A549 (cell line): ENCODE data around the gene HMG20A. TPM values are rescaled to one million over a fixed set of nuclear protein-coding genes. Genes with fewer than 3 reads are reported as not detected.

Experiments used
- ATAC-seq, 2 experiments: fragments of 200-7000 bp in 1 of 2; fragments of >200 bp in 1 of 2; cut with Nextera tagmentation in 1 of 2; cut with Tn5 transposase in 1 of 2; 3 replicates each; pipeline versions ENCODE4 v1.8.0 to v1.9.1; 2018 to 2020; ENCODE audit warnings: mild to moderate bottlenecking in 1 of 2, moderate library complexity in 1 of 2
- CTCF ChIA-PET: fragments of 300-600 bp; sonication (Branson Sonifier 250); formaldehyde crosslinking; extraction: SDS; loops from one replicate; lab custom pipeline; 2021; ENCODE audit warnings: antibody characterized with exemption, inconsistent platforms; lab: Yijun Ruan, JAX
- POLR2A ChIA-PET: fragments of 350-600 bp; formaldehyde crosslinking; extraction: SDS; loops from one replicate; lab custom pipeline; 2021; ENCODE audit warnings: antibody characterized with exemption, inconsistent platforms; lab: Yijun Ruan, JAX
- DNase-seq, 2 experiments: peaks; one replicate each; pipeline versions ENCODE4 v3.0.0 to v3.0.0-alpha.2; 2011 to 2016; ENCODE audit warnings: low read depth in 1 of 2, low spot score in 1 of 2
- FAIRE-seq: peaks from 2 replicates; lab custom pipeline; 2011; peaks lifted over from hg19 to GRCh38; lab: Jason Lieb, UNC
- H3K27ac ChIP-seq, 2 experiments: fragments of >200 bp; sonication (Bioruptor Twin); formaldehyde crosslinking; 3 replicates each; pipeline ENCODE4 v1.5.1; 2016 to 2017
- H3K4me1 ChIP-seq: fragments of >200 bp; sonication (Bioruptor Twin); formaldehyde crosslinking; 3 replicates; pipeline ENCODE4 v1.6.1; 2016
- H3K4me2 ChIP-seq: fragments of >200 bp; sonication (Bioruptor Twin); formaldehyde crosslinking; 3 replicates; pipeline ENCODE4 v1.6.1; 2016
- H3K4me3 ChIP-seq: fragments of >200 bp; sonication (Bioruptor Twin); formaldehyde crosslinking; 3 replicates; pipeline ENCODE4 v1.5.1; 2016
- H3K9me3 ChIP-seq: fragments of >200 bp; sonication (Bioruptor Twin); formaldehyde crosslinking; 3 replicates; pipeline ENCODE4 v1.6.1; 2016
- BCL3 ChIP-seq: fragments of >200 bp; sonication (Bioruptor Twin); formaldehyde crosslinking; IDR thresholded peaks from 3 replicates; pipeline ENCODE4 v1.6.1; 2016
- CHD2 ChIP-seq: fragments of 150-350 bp; IDR thresholded peaks from 2 replicates; pipeline ENCODE4 v1.6.1; 2014; ENCODE audit warnings: low read length; ENCODE audit not compliant: partially characterized antibody
- CHD4 ChIP-seq: fragments of 200-600 bp; sonication (generic); IDR thresholded peaks from 2 replicates; pipeline ENCODE4 v1.6.1; 2016; ENCODE audit warnings: antibody characterized with exemption, mild to moderate bottlenecking, borderline replicate concordance
- EP300 ChIP-seq, 2 experiments: fragments of >200 bp; sonication (Bioruptor Twin); formaldehyde crosslinking; IDR thresholded peaks; 2 replicates in 1 of 2; 3 replicates in 1 of 2; pipeline ENCODE4 v1.6.1; 2016 to 2017
- ESRRA ChIP-seq: fragments of 150-350 bp; IDR thresholded peaks from 2 replicates; pipeline ENCODE4 v1.6.1; 2014; ENCODE audit warnings: mild to moderate bottlenecking, low read length, borderline replicate concordance
- HEYL ChIP-seq: fragments of 250-450 bp; sonication (Bioruptor Pico); IDR thresholded peaks from 2 replicates; pipeline ENCODE4 v1.8.0; 2021; ENCODE audit warnings: mild to moderate bottlenecking, moderate library complexity
- HMGXB4 ChIP-seq: fragments of 250-450 bp; sonication (Bioruptor Pico); IDR thresholded peaks from 2 replicates; pipeline ENCODE4 v1.5.0; 2021; ENCODE audit warnings: mild to moderate bottlenecking, moderate library complexity, borderline replicate concordance
- HOXA7 ChIP-seq: fragments of 250-450 bp; sonication (Bioruptor Pico); IDR thresholded peaks from 2 replicates; pipeline ENCODE4 v1.5.0; 2020; ENCODE audit warnings: mild to moderate bottlenecking, moderate library complexity
- HOXB13 ChIP-seq: fragments of 250-450 bp; sonication (Bioruptor Pico); IDR thresholded peaks from 2 replicates; pipeline ENCODE4 v1.5.0; 2020; ENCODE audit warnings: low read depth, mild to moderate bottlenecking, moderate library complexity
- JUNB ChIP-seq: fragments of >200 bp; sonication (Bioruptor Twin); formaldehyde crosslinking; IDR thresholded peaks from 2 replicates; pipeline ENCODE4 v1.6.1; 2016
- MAX ChIP-seq: IDR thresholded peaks from 2 replicates; pipeline ENCODE4 v1.6.1; 2012
- MAZ ChIP-seq: fragments of 150-350 bp; IDR thresholded peaks from 2 replicates; pipeline ENCODE4 v1.6.1; 2014; ENCODE audit warnings: antibody characterized with exemption, low read depth, low read length, borderline replicate concordance
- MYC ChIP-seq: IDR thresholded peaks from 2 replicates; pipeline ENCODE4 v1.6.1; 2012; ENCODE audit warnings: mild to moderate bottlenecking, inconsistent platforms, low read length, improper control_type of control experiment, borderline replicate concordance
- NPAS2 ChIP-seq: fragments of 250-450 bp; sonication (Bioruptor Pico); IDR thresholded peaks from 2 replicates; pipeline ENCODE4 v1.8.0; 2022; ENCODE audit warnings: mild to moderate bottlenecking, moderate library complexity, borderline replicate concordance
- PBX3 ChIP-seq: IDR thresholded peaks from 2 replicates; pipeline ENCODE4 v1.6.1; 2012
- POLR2A ChIP-seq: IDR thresholded peaks from 2 replicates; pipeline ENCODE4 v1.6.1; 2012; ENCODE audit warnings: mild to moderate bottlenecking, low read length
- REST ChIP-seq: fragments of 200-600 bp; sonication (generic); IDR thresholded peaks from 2 replicates; pipeline ENCODE4 v1.6.1; 2016; ENCODE audit warnings: antibody characterized with exemption, mild to moderate bottlenecking, moderate library complexity
- RNF2 ChIP-seq: fragments of 200-600 bp; sonication (generic); IDR thresholded peaks from 2 replicates; pipeline ENCODE4 v1.6.1; 2016; ENCODE audit warnings: low read depth, mild to moderate bottlenecking, antibody characterized with exemption, moderate library complexity, borderline replicate concordance
- SMC3 ChIP-seq: fragments of >200 bp; sonication (Bioruptor Twin); formaldehyde crosslinking; IDR thresholded peaks from 3 replicates; pipeline ENCODE4 v1.6.1; 2018; ENCODE audit warnings: inconsistent platforms
- TFCP2L1 ChIP-seq: fragments of 250-450 bp; sonication (Bioruptor Pico); IDR thresholded peaks from 2 replicates; pipeline ENCODE4 v1.5.0; 2021; ENCODE audit warnings: mild to moderate bottlenecking
- ZFP36 ChIP-seq: fragments of 450-650 bp; IDR thresholded peaks from 2 replicates; pipeline ENCODE4 v1.6.1; 2014; ENCODE audit warnings: borderline replicate concordance; ENCODE audit not compliant: partially characterized antibody
- ZSCAN20 ChIP-seq: fragments of 250-450 bp; sonication (Bioruptor Pico); IDR thresholded peaks from 2 replicates; pipeline ENCODE4 v1.8.0; 2022; ENCODE audit warnings: mild to moderate bottlenecking, moderate library complexity
- WGBS: methylation state at CpG from one replicate; pipeline ENCODE4 v1.1.6; 2017; ENCODE audit errors: missing lambda C conversion rate; 5-methylcytosine and 5-hydroxymethylcytosine counted together
- polyA plus RNA-seq, 4 experiments: library from polyadenylated mRNA; depleted of rRNA in 3 of 4; stranded (reverse); fragments of >200 nt; fragmentation: RNase III in 1 of 4; extraction: RNeasy Plus Mini Kit Qiagen cat#74134 plus additional on column Dnase treatment in 1 of 4; gene quantifications; 2 replicates in 3 of 4; 3 replicates in 1 of 4; pipeline ENCODE4 v1.2.3, GENCODE V29; 2011 to 2017

The HMG20A gene
- polyA plus RNA-seq, 2 of the 4 experiments (the other 2 are of a cell fraction), result 29.5 to 85.1 TPM

- no peak for TF ChIP-seq RNF2
- no peak for TF ChIP-seq JUNB
- TF ChIP-seq SMC3, result no peak
- TF ChIP-seq PBX3, result no peak
- TF ChIP-seq HEYL (CRISPR knock-in tag), result no peak
- TF ChIP-seq ZSCAN20 (CRISPR knock-in tag), result no peak
- no peak for TF ChIP-seq POLR2A
- TF ChIP-seq ZFP36, result no peak
- TF ChIP-seq HOXA7 (CRISPR knock-in tag), result no peak
- TF ChIP-seq MAX, result no peak
- TF ChIP-seq HOXB13 (CRISPR knock-in tag), result no peak
- no peak for TF ChIP-seq EP300 (IDR thresholded peaks at IDR 0.05)
- TF ChIP-seq ESRRA, result no peak
- TF ChIP-seq MAZ, result no peak
- TF ChIP-seq BCL3, result no peak
- TF ChIP-seq NPAS2 (CRISPR knock-in tag), result no peak
- no peak for TF ChIP-seq REST
- no peak for TF ChIP-seq TFCP2L1 (CRISPR knock-in tag)
- TF ChIP-seq MYC, result no peak
- no peak for TF ChIP-seq CHD2
- CTCF ChIA-PET, result interaction anchor here (0.6 to 2.5 kb wide), 7 partner anchors 12 to 306 kb away, joined by 3 to 11 read pairs (median 4); no protein-coding TSS in a partner anchor
- POLR2A ChIA-PET, result no interaction called here
- Histone ChIP-seq H3K9me3 (no peaks in the 10 kb centered on the region), H3K4me1 (no peaks in the 10 kb centered on the region), H3K27ac (no peak overlapping the region), H3K4me3 (no peak overlapping the region), H3K4me2 (no peak overlapping the region)
- DNase-seq (no peak), ATAC-seq (no peak; a peak in 1 of 6 replicates), FAIRE-seq (no peak)
- WGBS, result 74% methylated on average over 11 of the region's 11 CpGs
These were observed 94.1 kb downstream of the HMG20A start for GRCh38 chr15:77514641-77515402.

- Histone ChIP-seq H3K4me2 (no peak overlapping the region), H3K27ac (no peak overlapping the region), H3K4me1 (no peaks in the 10 kb centered on the region), H3K4me3 (no peak overlapping the region), H3K9me3 (no peaks in the 10 kb centered on the region)
- ATAC-seq (no peak), DNase-seq (no peak), FAIRE-seq (no peak)
- no peak for TF ChIP-seq MYC
- no peak for TF ChIP-seq CHD4
- no peak for TF ChIP-seq HMGXB4
- 75% methylated on average over 2 of the region's 2 CpGs for WGBS
- CTCF ChIA-PET, result interaction anchor here (2.5 kb wide), 1 partner anchor 19 kb away, joined by 11 read pairs; no protein-coding TSS in a partner anchor
- POLR2A ChIA-PET, result no interaction called here
These were observed 94.9 kb downstream of the HMG20A start for GRCh38 chr15:77515613-77516012.
